SK-N-SH (cell line): ENCODE results near the gene LRRC10. TPM values are rescaled to one million over a fixed set of nuclear protein-coding genes. Genes with fewer than 3 reads are reported as not detected.

ENCODE experiments used
- CTCF ChIA-PET: fragments of 300-600, 350-600 bp; formaldehyde crosslinking; extraction: SDS; loops from one replicate; lab custom pipeline; 2021; lab: Yijun Ruan, JAX
- POLR2A ChIA-PET: fragments of 350-600 bp; sonication (Branson Sonifier 250); formaldehyde crosslinking; extraction: SDS; loops from one replicate; lab custom pipeline; 2020; ENCODE audit warnings: antibody characterized with exemption, inconsistent platforms; lab: Yijun Ruan, JAX
- DNase-seq: peaks from one replicate; pipeline ENCODE4 v3.0.0; 2012
- H2AFZ ChIP-seq: fragments of 200-600 bp; sonication (generic); 2 replicates; pipeline ENCODE4 v1.8.1; 2016; ENCODE audit warnings: antibody characterized with exemption, mild to moderate bottlenecking, low read depth
- H3F3A ChIP-seq: fragments of 200-600 bp; sonication (generic); replicated peaks from 2 replicates; pipeline ENCODE3; 2016; ENCODE audit warnings: antibody characterized with exemption, mild to moderate bottlenecking; ENCODE audit not compliant: insufficient read depth
- H3K27ac ChIP-seq, 2 experiments: fragments of 200-500 bp in 1 of 2; fragments of 200-600 bp in 1 of 2; sonication (Bioruptor generic) in 1 of 2; sonication (generic), shearing (Covaris generic) in 1 of 2; 2 replicates each; pipeline versions ENCODE4 v1.5.1 to v1.6.1; 2014 to 2016; ENCODE audit warnings: low read depth in 2 of 2, inconsistent platforms in 1 of 2, low read length in 1 of 2, mild to moderate bottlenecking in 1 of 2, mixed read lengths in 1 of 2
- H3K27me3 ChIP-seq: fragments of 200-600 bp; sonication (generic), shearing (Covaris generic); 2 replicates; pipeline ENCODE4 v1.6.1; 2016; ENCODE audit warnings: mixed run types; ENCODE audit not compliant: insufficient read depth
- H3K36me3 ChIP-seq, 2 experiments: fragments of 200-500 bp in 1 of 2; fragments of 200-600 bp in 1 of 2; sonication (Bioruptor generic) in 1 of 2; sonication (generic) in 1 of 2; replicated peaks in 1 of 2; 2 replicates each; pipeline versions ENCODE3 to v1.5.1; 2014 to 2016; ENCODE audit warnings: low read length in 1 of 2, mild to moderate bottlenecking in 1 of 2; ENCODE audit not compliant: insufficient read depth in 2 of 2, control insufficient read depth in 1 of 2
- H3K4me1 ChIP-seq, 2 experiments: fragments of 200-500 bp in 1 of 2; fragments of 200-600 bp in 1 of 2; sonication (Bioruptor generic) in 1 of 2; sonication (generic), shearing (Covaris generic) in 1 of 2; 2 replicates each; pipeline versions ENCODE4 v1.5.1 to v1.6.1; 2014 to 2016; ENCODE audit warnings: low read depth in 1 of 2, low read length in 1 of 2, mixed run types in 1 of 2; ENCODE audit not compliant: insufficient read depth in 2 of 2, control insufficient read depth in 1 of 2
- H3K4me2 ChIP-seq: fragments of 200-600 bp; sonication (generic), shearing (Covaris generic); 2 replicates; pipeline ENCODE4 v1.6.1; 2017; ENCODE audit warnings: mixed run types
- H3K4me3 ChIP-seq, 2 experiments: fragments of 200-500 bp in 1 of 2; fragments of 200-600 bp in 1 of 2; sonication (Bioruptor generic) in 1 of 2; sonication (generic), shearing (Covaris generic) in 1 of 2; 2 replicates each; pipeline versions ENCODE4 v1.5.1 to v1.8.1; 2014 to 2016; ENCODE audit warnings: low read depth in 2 of 2, inconsistent platforms in 1 of 2, low read length in 1 of 2, mild to moderate bottlenecking in 1 of 2, mixed read lengths in 1 of 2, moderate library complexity in 1 of 2
- H3K79me2 ChIP-seq: fragments of 200-600 bp; sonication (generic); 2 replicates; pipeline ENCODE4 v1.8.1; 2017; ENCODE audit warnings: mild to moderate bottlenecking; ENCODE audit not compliant: insufficient read depth
- H3K9ac ChIP-seq: fragments of 200-600 bp; sonication (generic); 2 replicates; pipeline ENCODE4 v1.6.1; 2017; ENCODE audit warnings: mixed run types
- H3K9me2 ChIP-seq: fragments of 200-600 bp; sonication (generic); 2 replicates; pipeline ENCODE4 v1.6.1; 2017; ENCODE audit warnings: mixed run types
- H3K9me3 ChIP-seq: fragments of 200-600 bp; sonication (generic); 2 replicates; pipeline ENCODE4 v1.6.1; 2017; ENCODE audit warnings: mixed run types, mild to moderate bottlenecking, moderate library complexity
- H4K20me1 ChIP-seq: fragments of 200-600 bp; sonication (generic); 2 replicates; pipeline ENCODE4 v1.6.1; 2017; ENCODE audit warnings: mild to moderate bottlenecking, mixed run types; ENCODE audit not compliant: insufficient read depth
- CHD2 ChIP-seq: fragments of 150-350 bp; IDR thresholded peaks from 2 replicates; pipeline ENCODE4 v1.6.1; 2018; ENCODE audit warnings: low read length; ENCODE audit not compliant: partially characterized antibody
- FOXJ3 ChIP-seq: sonication (generic); formaldehyde crosslinking; IDR thresholded peaks from 2 replicates; pipeline ENCODE4 v1.5.1; 2020; ENCODE audit warnings: mild to moderate bottlenecking, missing genetic modification reagents
- FOXM1 ChIP-seq: IDR thresholded peaks from 2 replicates; pipeline ENCODE4 v1.4.0; 2012; ENCODE audit warnings: low read depth, mild to moderate bottlenecking
- GABPA ChIP-seq: IDR thresholded peaks from 2 replicates; pipeline ENCODE4 v1.4.0; 2012; ENCODE audit warnings: low read depth, mild to moderate bottlenecking
- JUND ChIP-seq: IDR thresholded peaks from 2 replicates; pipeline ENCODE4 v1.4.0; 2012
- MAX ChIP-seq: IDR thresholded peaks from 2 replicates; pipeline ENCODE4 v1.4.0; 2012; ENCODE audit warnings: low read depth
- MEF2A ChIP-seq: IDR thresholded peaks from 2 replicates; pipeline ENCODE4 v1.4.0; 2012; ENCODE audit warnings: low read depth, borderline replicate concordance
- MXI1 ChIP-seq: IDR thresholded peaks from 2 replicates; pipeline ENCODE4 v1.6.1; 2012; ENCODE audit warnings: mild to moderate bottlenecking, low read depth, low read length, improper control_type of control experiment
- PBX3 ChIP-seq: IDR thresholded peaks from 2 replicates; pipeline ENCODE4; 2012
- YY1 ChIP-seq: IDR thresholded peaks from 2 replicates; pipeline ENCODE4 v1.4.0; 2012; ENCODE audit warnings: low read depth, mild to moderate bottlenecking
- WGBS: methylation state at CpG from one replicate; pipeline ENCODE4 v1.1.6; 2017; ENCODE audit warnings: low lambda C conversion rate; 5-methylcytosine and 5-hydroxymethylcytosine counted together
- polyA plus RNA-seq, 3 experiments: library from polyadenylated mRNA; depleted of rRNA; stranded (reverse); fragments of >200 nt; gene quantifications; 2 replicates each; pipeline ENCODE4 v1.2.3, GENCODE V29; 2012

The LRRC10 gene
- polyA plus RNA-seq, 1 of the 3 experiments (the other 2 are of a cell fraction) = not detected

GRCh38 chr12:69602954-69603353, 7.8 kb downstream of the LRRC10 start:
- Histone ChIP-seq H3K4me3 (no peak overlapping the region), H3K9me3 (no peaks in the 10 kb centered on the region), H3K9ac (no peak overlapping the region), H3K36me3 (peaks cover 49% of the 10 kb centered on the region in 2 experiments), H3K9me2 (no peaks in the 10 kb centered on the region), H3K27ac (no peak overlapping the region), H3K4me2 (no peak overlapping the region), H3F3A (peaks cover 11% of the 10 kb centered on the region), H3K79me2 (no peaks in the 10 kb centered on the region), H4K20me1 (no peaks in the 10 kb centered on the region; the same call in 1 of the 2 replicates), H2AFZ (no peak overlapping the region), H3K4me1 (no peaks in the 10 kb centered on the region), H3K27me3 (no peaks in the 10 kb centered on the region)
- ChIA-PET POLR2A (no interaction called here), CTCF (no interaction called here)
- TF ChIP-seq JUND (no peak), MAX (no peak), MEF2A (no peak), GABPA (no peak), PBX3 (no peak)
- no peak for DNase-seq

GRCh38 chr12:69601962-69602685, 8.6 kb downstream of the LRRC10 start:
- Histone ChIP-seq H3K27me3 (no peaks in the 10 kb centered on the region), H3K9me2 (no peaks in the 10 kb centered on the region), H3K9ac (no peak overlapping the region), H3K79me2 (no peaks in the 10 kb centered on the region), H3K36me3 (peaks cover 57% of the 10 kb centered on the region in 2 experiments), H3K4me3 (no peak overlapping the region), H3K4me1 (no peaks in the 10 kb centered on the region), H3K9me3 (no peaks in the 10 kb centered on the region), H2AFZ (no peak overlapping the region), H3K27ac (no peak overlapping the region), H3F3A (peaks cover 14% of the 10 kb centered on the region), H4K20me1 (no peaks in the 10 kb centered on the region; the same call in 1 of the 2 replicates), H3K4me2 (no peak overlapping the region)
- no peak for DNase-seq
- WGBS = 96% methylated on average over 6 of the region's 6 CpGs
- POLR2A ChIA-PET = interaction anchor here (0.7 kb wide), 1 partner anchor 323 kb away, joined by 7 read pairs; no protein-coding TSS in a partner anchor
- TF ChIP-seq MXI1 = no peak
- no peak for TF ChIP-seq FOXM1
- TF ChIP-seq PBX3 = no peak
- TF ChIP-seq FOXJ3 (CRISPR knock-in tag) = no peak
- TF ChIP-seq CHD2 = no peak
- TF ChIP-seq YY1 = no peak
- TF ChIP-seq JUND = no peak
- CTCF ChIA-PET = no interaction called here
